Chondrocyte (in vitro differentiated cells): ENCODE results near the gene HGS. TPM values are rescaled to one million over a fixed set of nuclear protein-coding genes. Genes with fewer than 3 reads are reported as not detected.

ENCODE experiments used
- DNase-seq: peaks from one replicate; pipeline ENCODE4 v3.0.0; 2021; ENCODE audit warnings: mixed read lengths, low spot score
- H3K27ac Mint-ChIP-seq: one replicate; pipeline ENCODE4 v1.8.0; 2021; ENCODE audit warnings: mild to moderate bottlenecking, moderate library complexity, mixed read lengths; ENCODE audit not compliant: unreplicated experiment
- H3K27me3 Mint-ChIP-seq: 2 replicates; pipeline ENCODE4 v1.8.0; 2021; ENCODE audit warnings: low read depth, mixed read lengths
- H3K36me3 Mint-ChIP-seq: 2 replicates; pipeline ENCODE4 v1.8.0; 2021; ENCODE audit warnings: low read depth, mixed read lengths
- H3K4me1 Mint-ChIP-seq: 2 replicates; pipeline ENCODE4 v1.8.0; 2021; ENCODE audit warnings: low read depth, mild to moderate bottlenecking, mixed read lengths
- H3K4me3 Mint-ChIP-seq: one replicate; pipeline ENCODE4 v1.8.0; 2021; ENCODE audit warnings: mild to moderate bottlenecking, moderate library complexity, mixed read lengths; ENCODE audit not compliant: unreplicated experiment
- H3K9me3 Mint-ChIP-seq: 2 replicates; pipeline ENCODE4 v1.8.0; 2021; ENCODE audit warnings: low read depth, mixed read lengths
- total RNA-seq: library from RNA; stranded (reverse); gene quantifications from 3 replicates; pipeline ENCODE4 v1.2.1, GENCODE V29; 2021
- TF ChIP-seq, protein P1 (sequence below): fragments of 200-600 bp; sonication (generic); IDR thresholded peaks from 2 replicates; pipeline ENCODE4 v1.5.0; 2021; ENCODE audit warnings: antibody characterized with exemption, mild to moderate bottlenecking, moderate library complexity

HGS gene
- total RNA-seq, 1 donor from 2014 or later = 87.4 TPM

DNA sequence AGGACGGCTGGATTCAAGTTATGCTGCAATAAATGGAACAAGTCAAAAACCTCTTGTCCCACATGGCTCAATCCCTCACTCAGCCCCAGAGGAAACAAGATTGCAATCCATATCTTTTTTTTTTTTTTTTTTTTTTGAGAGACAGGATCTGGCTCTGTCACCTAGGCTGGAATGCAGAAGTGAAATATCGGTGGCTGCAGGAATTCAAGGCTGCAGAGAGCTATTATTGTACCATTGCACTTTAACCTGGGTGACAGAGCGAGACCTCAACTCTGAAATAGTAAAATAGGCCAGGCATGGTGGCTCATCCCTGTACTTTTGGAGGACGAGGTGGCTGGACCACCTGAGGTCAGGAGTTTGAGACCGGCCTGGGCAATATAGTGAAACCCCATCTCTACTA lies 24.8 kb upstream of the HGS start:
- Mint-ChIP-seq H3K27me3 (no peaks in the 10 kb centered on the region), H3K27ac (no peak overlapping the region), H3K4me3 (no peak overlapping the region), H3K9me3 (no peaks in the 10 kb centered on the region), H3K4me1 (no peaks in the 10 kb centered on the region), H3K36me3 (no peaks in the 10 kb centered on the region)
- TF ChIP-seq, protein P1, sequence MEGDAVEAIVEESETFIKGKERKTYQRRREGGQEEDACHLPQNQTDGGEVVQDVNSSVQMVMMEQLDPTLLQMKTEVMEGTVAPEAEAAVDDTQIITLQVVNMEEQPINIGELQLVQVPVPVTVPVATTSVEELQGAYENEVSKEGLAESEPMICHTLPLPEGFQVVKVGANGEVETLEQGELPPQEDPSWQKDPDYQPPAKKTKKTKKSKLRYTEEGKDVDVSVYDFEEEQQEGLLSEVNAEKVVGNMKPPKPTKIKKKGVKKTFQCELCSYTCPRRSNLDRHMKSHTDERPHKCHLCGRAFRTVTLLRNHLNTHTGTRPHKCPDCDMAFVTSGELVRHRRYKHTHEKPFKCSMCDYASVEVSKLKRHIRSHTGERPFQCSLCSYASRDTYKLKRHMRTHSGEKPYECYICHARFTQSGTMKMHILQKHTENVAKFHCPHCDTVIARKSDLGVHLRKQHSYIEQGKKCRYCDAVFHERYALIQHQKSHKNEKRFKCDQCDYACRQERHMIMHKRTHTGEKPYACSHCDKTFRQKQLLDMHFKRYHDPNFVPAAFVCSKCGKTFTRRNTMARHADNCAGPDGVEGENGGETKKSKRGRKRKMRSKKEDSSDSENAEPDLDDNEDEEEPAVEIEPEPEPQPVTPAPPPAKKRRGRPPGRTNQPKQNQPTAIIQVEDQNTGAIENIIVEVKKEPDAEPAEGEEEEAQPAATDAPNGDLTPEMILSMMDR = no peak
- DNase-seq = no peak

DNA sequence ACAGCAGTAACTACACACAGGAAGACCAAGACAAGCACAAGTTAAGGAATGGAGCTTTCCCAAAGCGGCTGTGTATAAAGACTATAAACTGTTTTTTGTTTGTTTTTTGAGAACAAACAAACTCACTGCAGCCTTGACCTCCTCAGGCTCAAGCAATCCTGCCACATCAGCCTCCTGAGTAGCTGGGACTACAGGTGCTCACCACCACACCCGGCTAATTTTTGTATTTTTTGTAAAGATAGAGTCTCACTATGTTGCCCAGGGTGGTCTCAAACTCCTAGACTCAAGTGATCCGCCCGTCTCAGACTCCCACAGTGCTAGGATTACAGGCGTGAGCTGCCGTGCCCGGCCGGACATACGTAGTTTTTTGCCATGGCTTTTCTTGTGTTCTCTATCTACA lies 23.4 kb upstream of the HGS start:
- Mint-ChIP-seq H3K27me3 (no peaks in the 10 kb centered on the region), H3K27ac (no peak overlapping the region), H3K36me3 (no peaks in the 10 kb centered on the region), H3K9me3 (no peaks in the 10 kb centered on the region), H3K4me1 (peaks cover 3% of the 10 kb centered on the region), H3K4me3 (no peak overlapping the region)
- no peak for DNase-seq
- TF ChIP-seq, protein P1 = no peak

DNA sequence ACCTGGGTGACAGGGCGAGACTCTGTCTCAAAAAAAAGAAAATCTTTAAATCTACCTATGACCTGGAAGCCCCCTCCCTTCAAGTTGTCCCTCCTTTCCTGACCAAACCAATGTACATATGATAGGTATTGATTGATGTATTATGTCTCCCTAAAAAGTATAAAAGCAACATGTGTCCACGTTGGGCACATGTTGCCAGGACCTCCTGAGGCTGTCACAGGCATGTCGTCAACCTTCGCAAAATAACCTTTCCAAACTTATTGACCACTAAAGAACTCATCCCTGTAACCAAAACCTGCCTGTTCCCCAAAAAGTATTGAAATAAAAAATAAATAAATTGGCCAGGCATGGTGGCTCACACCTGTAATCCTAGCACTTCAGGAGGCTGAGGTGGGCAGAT lies 21.8 kb upstream of the HGS start:
- no peak for DNase-seq
- Mint-ChIP-seq H3K4me3 (no peak overlapping the region), H3K36me3 (no peaks in the 10 kb centered on the region), H3K9me3 (no peaks in the 10 kb centered on the region), H3K27me3 (no peaks in the 10 kb centered on the region), H3K4me1 (peaks cover 11% of the 10 kb centered on the region), H3K27ac (no peak overlapping the region)
- TF ChIP-seq, protein P1 = no peak

DNA sequence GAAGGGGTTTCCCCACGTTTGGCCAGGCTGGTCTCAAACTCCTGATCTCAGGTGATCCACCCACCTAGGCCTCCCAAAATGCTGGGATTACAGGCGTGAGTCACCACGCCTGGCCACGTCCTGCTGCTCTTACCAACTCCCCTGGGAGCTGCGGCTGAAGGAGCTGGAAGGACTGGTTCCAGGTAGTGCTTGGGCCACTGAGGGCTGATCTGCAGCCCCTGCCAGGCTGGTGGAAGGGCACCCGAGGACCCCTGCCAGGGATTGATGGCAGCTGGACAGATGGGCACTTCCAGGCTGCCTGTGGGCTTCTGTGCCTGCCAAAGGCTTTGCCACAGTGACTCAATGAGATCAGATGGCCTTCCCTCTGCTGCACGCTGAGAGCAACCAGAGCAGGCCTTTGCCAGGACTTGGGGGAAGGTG lies 19.8 kb upstream of the HGS start:
- Mint-ChIP-seq H3K9me3 (no peaks in the 10 kb centered on the region), H3K4me3 (no peak overlapping the region), H3K27me3 (no peaks in the 10 kb centered on the region), H3K36me3 (no peaks in the 10 kb centered on the region), H3K27ac (peak overlapping the region; percentile 41), H3K4me1 (peaks cover 26% of the 10 kb centered on the region)
- no peak for DNase-seq
- TF ChIP-seq, protein P1 = no peak

DNA sequence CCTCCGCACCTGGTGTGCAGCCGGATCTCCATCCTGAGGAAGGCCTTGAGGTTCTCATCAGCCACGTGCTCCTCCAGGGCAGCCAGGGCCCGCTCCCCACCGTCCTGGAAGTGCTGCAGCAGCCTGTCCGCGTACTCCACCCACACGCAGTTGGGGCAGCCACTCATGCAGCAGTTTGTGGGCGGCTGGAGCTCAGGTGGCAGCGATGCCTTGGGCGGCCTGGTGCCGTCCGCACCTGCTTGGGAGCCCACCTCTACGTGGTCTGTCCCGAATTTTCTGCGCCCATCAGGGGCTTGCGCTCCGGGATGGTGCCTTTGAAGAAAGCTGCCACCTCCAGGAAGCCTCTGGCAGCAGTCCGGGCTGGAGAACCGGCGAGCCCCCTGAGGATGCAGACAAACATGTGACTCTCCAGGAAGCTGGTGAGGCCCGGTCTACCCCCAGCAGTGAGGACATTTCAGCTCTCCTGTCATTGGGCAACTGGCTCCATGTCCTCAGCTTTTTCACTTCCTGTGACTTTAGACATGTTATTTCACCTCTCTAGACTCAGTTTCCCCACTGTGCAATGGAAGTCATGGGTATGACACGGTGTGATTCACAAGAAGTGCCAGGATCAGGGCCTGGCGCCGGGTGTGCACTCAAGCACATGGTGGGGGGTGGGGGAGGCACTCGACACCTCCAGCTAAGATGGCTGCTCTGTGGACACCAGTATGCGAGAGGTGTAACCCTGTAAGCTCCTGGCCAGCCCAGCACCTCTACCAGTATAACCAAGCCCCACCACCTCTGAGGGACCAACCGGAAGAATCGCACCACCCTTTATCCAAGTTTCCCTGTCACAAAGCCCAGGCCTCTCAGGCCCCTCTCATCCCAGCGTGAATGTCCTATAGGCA lies 18.4 kb upstream of the HGS start:
- Mint-ChIP-seq H3K4me1 (peaks cover 26% of the 10 kb centered on the region), H3K4me3 (peak overlapping the region; percentile 94), H3K36me3 (peaks cover 2% of the 10 kb centered on the region), H3K27ac (peak overlapping the region; percentile 74), H3K9me3 (no peaks in the 10 kb centered on the region), H3K27me3 (no peaks in the 10 kb centered on the region)
- peak; percentile 68 for DNase-seq
- TF ChIP-seq, protein P1 = no peak
